Activated CD8-positive, alpha-beta T cell treated with anti-CD3 and anti-CD28 coated beads for 36 hours (primary cell): ENCODE results near the gene PRSS1. TPM values are rescaled to one million over a fixed set of nuclear protein-coding genes. Genes with fewer than 3 reads are reported as not detected.
"Not testable (repeated sequence)": the region's sequence is repeated elsewhere in the genome, so short reads cannot be mapped to it uniquely, and the experiment has no call there.

ENCODE experiments used
- ATAC-seq: fragments of 200-7000 bp; cut with Tn5 transposase; one replicate; pipeline ENCODE4 v1.10.0; 2021; ENCODE audit warnings: mild to moderate bottlenecking, moderate library complexity
- CTCF ChIA-PET: fragments of 350-600 bp; sonication (Branson Sonifier 250); formaldehyde crosslinking; loops from one replicate; lab custom pipeline; 2021; ENCODE audit warnings: antibody characterized with exemption; lab: Charles Lee
- POLR2A ChIA-PET: fragments of 350-600 bp; sonication (Branson Sonifier 250); formaldehyde crosslinking; loops from one replicate; lab custom pipeline; 2021; ENCODE audit warnings: antibody characterized with exemption; lab: Charles Lee
- DNase-seq: peaks from one replicate; pipeline ENCODE4 v3.0.0-alpha.2; 2020
- H3K27ac Mint-ChIP-seq: one replicate; pipeline ENCODE4 v1.8.0; 2021; ENCODE audit warnings: mild to moderate bottlenecking, mixed read lengths
- H3K27me3 Mint-ChIP-seq: one replicate; pipeline ENCODE4 v1.8.0; 2021; ENCODE audit warnings: mixed read lengths
- H3K36me3 Mint-ChIP-seq: one replicate; pipeline ENCODE4 v1.8.0; 2021; ENCODE audit warnings: low read depth, mixed read lengths
- H3K4me1 Mint-ChIP-seq: one replicate; pipeline ENCODE4 v1.8.0; 2021; ENCODE audit warnings: low read depth, mixed read lengths
- H3K4me3 Mint-ChIP-seq: one replicate; pipeline ENCODE4 v1.8.0; 2021; ENCODE audit warnings: mild to moderate bottlenecking, moderate library complexity, mixed read lengths
- H3K9me3 Mint-ChIP-seq: one replicate; pipeline ENCODE4 v1.8.0; 2021; ENCODE audit warnings: mixed read lengths
- intact Hi-C: fragments of 100-400 bp; cut with micrococcal nuclease; formaldehyde crosslinking; loops from one replicate; pipeline ENCODE4 v1.10.0; 2022
- total RNA-seq, 2 experiments: library from RNA; stranded (reverse); gene quantifications; one replicate each; pipeline ENCODE4 v1.2.3, GENCODE V29; 2021
- TF ChIP-seq, protein P1 (sequence below): fragments of 200-600 bp; IDR thresholded peaks from one replicate; pipeline ENCODE4 v1.8.0; 2022; ENCODE audit warnings: antibody characterized with exemption, mild to moderate bottlenecking

The PRSS1 gene
- total RNA-seq, 2 experiments from 2014 or later, result not detected

DNA sequence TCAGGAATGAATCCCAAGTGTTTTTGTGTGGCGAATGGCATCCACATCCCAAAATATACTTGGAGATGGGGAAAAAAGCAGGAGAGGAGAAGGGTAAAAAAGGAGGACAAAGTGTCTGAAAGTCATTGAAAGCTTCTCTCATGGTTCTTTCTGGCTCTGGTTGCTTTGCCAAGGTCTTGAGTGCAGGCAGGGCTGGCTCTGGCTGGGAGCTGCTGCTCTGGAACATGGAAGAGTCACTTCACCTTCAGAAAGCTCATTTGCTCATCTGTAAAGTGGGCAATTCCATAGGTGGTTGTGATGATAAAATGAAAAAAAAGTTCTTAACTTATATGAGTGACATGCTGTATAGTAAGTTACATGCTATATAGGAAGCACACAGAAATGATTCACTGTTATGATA lies 18.6 kb downstream of the PRSS1 start:
- CTCF ChIA-PET, result interaction anchor here (0.9 kb wide), 1 partner anchor 110 kb away, joined by 3 read pairs; no protein-coding TSS in a partner anchor
- TF ChIP-seq, protein P1, sequence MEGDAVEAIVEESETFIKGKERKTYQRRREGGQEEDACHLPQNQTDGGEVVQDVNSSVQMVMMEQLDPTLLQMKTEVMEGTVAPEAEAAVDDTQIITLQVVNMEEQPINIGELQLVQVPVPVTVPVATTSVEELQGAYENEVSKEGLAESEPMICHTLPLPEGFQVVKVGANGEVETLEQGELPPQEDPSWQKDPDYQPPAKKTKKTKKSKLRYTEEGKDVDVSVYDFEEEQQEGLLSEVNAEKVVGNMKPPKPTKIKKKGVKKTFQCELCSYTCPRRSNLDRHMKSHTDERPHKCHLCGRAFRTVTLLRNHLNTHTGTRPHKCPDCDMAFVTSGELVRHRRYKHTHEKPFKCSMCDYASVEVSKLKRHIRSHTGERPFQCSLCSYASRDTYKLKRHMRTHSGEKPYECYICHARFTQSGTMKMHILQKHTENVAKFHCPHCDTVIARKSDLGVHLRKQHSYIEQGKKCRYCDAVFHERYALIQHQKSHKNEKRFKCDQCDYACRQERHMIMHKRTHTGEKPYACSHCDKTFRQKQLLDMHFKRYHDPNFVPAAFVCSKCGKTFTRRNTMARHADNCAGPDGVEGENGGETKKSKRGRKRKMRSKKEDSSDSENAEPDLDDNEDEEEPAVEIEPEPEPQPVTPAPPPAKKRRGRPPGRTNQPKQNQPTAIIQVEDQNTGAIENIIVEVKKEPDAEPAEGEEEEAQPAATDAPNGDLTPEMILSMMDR, result no peak
- ATAC-seq (no peak), DNase-seq (no peak)
- Mint-ChIP-seq H3K27ac (no peak overlapping the region), H3K9me3 (no peaks in the 10 kb centered on the region), H3K4me3 (no peak overlapping the region), H3K36me3 (no peaks in the 10 kb centered on the region), H3K27me3 (no peaks in the 10 kb centered on the region), H3K4me1 (peaks cover 2% of the 10 kb centered on the region)
- intact Hi-C loops, result no loop called here
- POLR2A ChIA-PET, result no interaction called here

DNA sequence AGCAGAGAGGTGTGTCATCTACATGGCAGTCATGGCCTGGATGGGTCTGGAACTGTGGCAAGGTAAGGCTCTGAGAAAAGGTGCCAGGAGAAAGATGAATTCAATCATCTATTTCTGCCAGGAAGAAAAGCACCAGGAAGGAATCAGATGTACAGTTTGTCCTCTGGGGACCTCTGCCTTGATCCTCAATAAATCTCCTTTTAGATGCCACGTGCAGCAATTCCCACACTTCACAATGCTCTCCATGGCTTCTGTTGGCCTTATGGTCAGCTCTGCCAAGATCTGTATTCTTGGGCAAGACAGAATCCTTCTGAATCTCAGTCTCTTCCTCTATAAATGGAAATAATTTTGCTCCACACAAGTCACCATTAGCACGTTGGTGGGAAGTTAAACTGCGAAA lies 19.6 kb downstream of the PRSS1 start:
- POLR2A ChIA-PET, H3K4me1 Mint-ChIP-seq, H3K9me3 Mint-ChIP-seq, ATAC-seq, H3K36me3 Mint-ChIP-seq, H3K4me3 Mint-ChIP-seq, H3K27me3 Mint-ChIP-seq, intact Hi-C loops, DNase-seq, H3K27ac Mint-ChIP-seq: not testable (repeated sequence)
- CTCF ChIA-PET, result interaction anchor here (0.9 kb wide), 1 partner anchor 111 kb away, joined by 3 read pairs; no protein-coding TSS in a partner anchor

DNA sequence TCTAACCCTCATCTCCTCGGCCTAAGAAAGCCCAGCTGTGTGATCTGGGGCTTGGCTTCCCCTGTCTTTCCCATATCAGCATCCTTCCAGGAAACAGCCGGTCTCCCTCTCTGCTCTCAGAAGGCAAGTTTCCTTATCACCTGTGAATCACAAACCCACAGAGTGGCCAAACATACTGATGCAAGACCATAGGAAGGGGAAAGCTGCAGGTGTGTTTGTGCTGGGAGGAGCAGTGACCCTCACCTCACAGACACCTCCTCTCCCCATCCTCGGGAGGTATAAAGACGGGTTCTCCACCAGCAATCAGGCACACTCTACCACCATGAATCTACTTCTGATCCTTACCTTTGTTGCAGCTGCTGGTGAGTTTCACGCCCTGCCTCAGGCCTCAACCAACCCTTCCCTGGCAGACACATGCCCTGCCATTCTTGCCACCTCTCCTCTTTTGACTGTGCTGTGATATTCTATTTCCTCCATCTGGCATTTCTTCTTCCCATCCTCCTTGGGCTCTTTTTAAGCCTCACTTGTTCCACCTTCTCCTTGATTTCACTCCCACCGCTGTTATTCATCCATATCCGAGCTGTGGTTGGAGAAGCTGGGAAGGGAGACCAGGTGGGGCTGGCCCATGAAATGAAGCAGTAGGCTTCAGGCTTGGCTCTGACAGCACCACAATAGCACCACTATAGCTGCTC lies 21.5 kb downstream of the PRSS1 start, which contains the start of gene PRSS2:
PRSS2 (plus strand) TSS at position 310 of the 692 bp plus-strand sequence; CDS start at position 323, 13 bp downstream.
- H3K36me3 Mint-ChIP-seq, result no peaks in the 10 kb centered on the region
- ATAC-seq (no peak), DNase-seq (no peak)
- TF ChIP-seq, protein P1, result no peak
- intact Hi-C loops, result no loop called here
- no peak within 1 kb of the TSS for H3K4me3 Mint-ChIP-seq
- ChIA-PET POLR2A (interaction anchor here (1.4 kb wide), 1 partner anchor 39 kb away, joined by 3 read pairs; no protein-coding TSS in a partner anchor), CTCF (interaction anchor here (1.0 kb wide), 1 partner anchor 141 kb away, joined by 3 read pairs; no protein-coding TSS in a partner anchor)
- no peak within 1 kb of the TSS for H3K27ac Mint-ChIP-seq
- no peaks in the 10 kb centered on the region for H3K9me3 Mint-ChIP-seq
- H3K27me3 Mint-ChIP-seq, result no peaks in the 10 kb centered on the region
- H3K4me1 Mint-ChIP-seq, result peaks cover 2% of the 10 kb centered on the region

DNA sequence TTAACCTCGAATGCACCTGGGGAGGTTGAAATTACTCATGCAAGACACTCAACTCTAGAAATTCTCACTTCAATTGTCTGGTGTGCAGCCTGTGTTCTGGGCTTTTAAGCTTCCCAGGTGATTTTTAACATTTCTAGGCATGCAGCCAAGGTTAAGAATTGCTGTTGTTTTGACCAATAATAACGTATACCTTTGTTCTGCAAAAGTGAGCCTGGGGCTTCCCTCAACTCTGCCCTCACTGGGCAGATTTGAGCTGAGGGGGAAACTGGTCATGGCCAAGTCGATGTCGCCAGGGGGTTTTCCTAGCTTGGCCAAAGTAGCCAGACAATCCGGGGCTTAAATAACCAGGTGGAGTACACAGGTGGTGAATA lies 22.1 kb downstream of the PRSS1 start:
- Mint-ChIP-seq H3K27me3 (no peaks in the 10 kb centered on the region), H3K4me3 (no peak overlapping the region), H3K4me1 (peaks cover 2% of the 10 kb centered on the region), H3K27ac (no peak overlapping the region), H3K9me3 (no peaks in the 10 kb centered on the region), H3K36me3 (no peaks in the 10 kb centered on the region)
- DNase-seq, result no peak
- TF ChIP-seq, protein P1, result no peak
- CTCF ChIA-PET, result interaction anchor here (1.0 kb wide), 1 partner anchor 141 kb away, joined by 3 read pairs; no protein-coding TSS in a partner anchor
- intact Hi-C loops, result no loop called here
- peak; percentile 17 for ATAC-seq
- POLR2A ChIA-PET, result interaction anchor here (1.4 kb wide), 1 partner anchor 38 kb away, joined by 3 read pairs; no protein-coding TSS in a partner anchor

DNA sequence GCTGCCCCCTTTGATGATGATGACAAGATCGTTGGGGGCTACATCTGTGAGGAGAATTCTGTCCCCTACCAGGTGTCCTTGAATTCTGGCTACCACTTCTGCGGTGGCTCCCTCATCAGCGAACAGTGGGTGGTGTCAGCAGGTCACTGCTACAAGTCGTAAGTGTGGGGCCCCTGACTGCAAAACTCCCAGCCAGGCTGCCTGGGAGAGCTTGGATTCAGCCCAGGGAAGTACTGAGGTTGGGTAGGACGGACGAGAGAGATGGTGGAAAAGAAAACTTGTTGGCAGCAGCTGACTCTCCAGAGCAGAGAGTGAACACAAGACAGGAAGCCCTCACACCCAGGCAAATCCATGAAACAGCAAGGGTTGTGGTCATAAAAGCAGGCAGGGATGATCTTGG lies 22.8 kb downstream of the PRSS1 start:
- DNase-seq, result no peak
- no peaks in the 10 kb centered on the region for H3K9me3 Mint-ChIP-seq
- TF ChIP-seq, protein P1, result no peak
- peaks cover 2% of the 10 kb centered on the region for H3K4me1 Mint-ChIP-seq
- H3K4me3 Mint-ChIP-seq, result no peak overlapping the region
- ChIA-PET POLR2A (interaction anchor here (1.4 kb wide), 1 partner anchor 38 kb away, joined by 3 read pairs; no protein-coding TSS in a partner anchor), CTCF (interaction anchor here (1.0 kb wide), 1 partner anchor 142 kb away, joined by 3 read pairs; no protein-coding TSS in a partner anchor)
- H3K27ac Mint-ChIP-seq, result no peak overlapping the region
- no peaks in the 10 kb centered on the region for H3K36me3 Mint-ChIP-seq
- H3K27me3 Mint-ChIP-seq, result no peaks in the 10 kb centered on the region
- intact Hi-C loops, result no loop called here
- ATAC-seq, result no peak
